ENCODE measurements around the gene FLNA. TPM values are rescaled to one million over a fixed set of nuclear protein-coding genes. Genes with fewer than 3 reads are reported as not detected.

Gene FLNA
- total RNA-seq, 2 donors from 2014 or later, result 5,928 to 11,236 TPM

- TF ChIP-seq CTCF (IDR thresholded peaks at IDR 0.05), result no peak
- no peak for ATAC-seq (ENCODE audit: insufficient number of reproducible peaks, low FRiP score, low read depth)
Measured at GRCh38 chrX:154312116-154312515, 62.3 kb downstream of the FLNA start.

GRCh38 chrX:154310616-154311536 is 63.6 kb downstream of the FLNA start:
- Histone ChIP-seq H3K4me1 (ENCODE audit: control insufficient read depth in 1 of 2, low read depth in 2 of 2) (no peaks in the 10 kb centered on the region), H3K36me3 (no peaks in the 10 kb centered on the region), H3K4me3 (no peak overlapping the region), H3K9me3 (no peaks in the 10 kb centered on the region), H3K27me3 (replicated peaks; ENCODE audit: insufficient read depth) (no peaks in the 10 kb centered on the region), H3K27ac (no peak overlapping the region)
- no peak for TF ChIP-seq CTCF (IDR thresholded peaks at IDR 0.05)
- DNase-seq (ENCODE audit: low spot score), result no peak
- ATAC-seq (ENCODE audit: insufficient number of reproducible peaks, low FRiP score, low read depth), result no peak

More at GRCh38 chrX:154312116-154312515, 62.3 kb downstream of the FLNA start:
- Histone ChIP-seq H3K27me3 (replicated peaks; ENCODE audit: insufficient read depth) (no peaks in the 10 kb centered on the region), H3K36me3 (no peaks in the 10 kb centered on the region), H3K4me3 (no peak overlapping the region), H3K9me3 (no peaks in the 10 kb centered on the region), H3K27ac (no peak overlapping the region), H3K4me1 (ENCODE audit: control insufficient read depth in 1 of 2, low read depth in 2 of 2) (no peaks in the 10 kb centered on the region)
- DNase-seq (ENCODE audit: low spot score), result no peak

- Histone ChIP-seq H3K4me3 (no peak overlapping the region), H3K27me3 (replicated peaks; ENCODE audit: insufficient read depth) (no peaks in the 10 kb centered on the region), H3K4me1 (ENCODE audit: control insufficient read depth in 1 of 2, low read depth in 2 of 2) (no peaks in the 10 kb centered on the region), H3K36me3 (no peaks in the 10 kb centered on the region), H3K27ac (no peak overlapping the region), H3K9me3 (no peaks in the 10 kb centered on the region)
- no peak for TF ChIP-seq CTCF (IDR thresholded peaks at IDR 0.05)
- ATAC-seq (ENCODE audit: insufficient number of reproducible peaks, low FRiP score, low read depth), result no peak
- no peak for DNase-seq (ENCODE audit: low spot score)
Measured at GRCh38 chrX:154309041-154309775, 65.2 kb downstream of the FLNA start.

- H3K36me3 ChIP-seq, result no peaks in the 10 kb centered on the region
- H3K27me3 ChIP-seq (replicated peaks; ENCODE audit: insufficient read depth), result no peaks in the 10 kb centered on the region
- DNase-seq (ENCODE audit: low spot score), result peak; percentile 7
- no peaks in the 10 kb centered on the region for H3K4me1 ChIP-seq (ENCODE audit: control insufficient read depth in 1 of 2, low read depth in 2 of 2)
- no peak for ATAC-seq (ENCODE audit: insufficient number of reproducible peaks, low FRiP score, low read depth)
- no peak overlapping the region for H3K4me3 ChIP-seq
- H3K9me3 ChIP-seq, result no peaks in the 10 kb centered on the region
- H3K27ac ChIP-seq, result no peak overlapping the region
- TF ChIP-seq CTCF (IDR thresholded peaks at IDR 0.05), result peak; percentile 67
Measured at GRCh38 chrX:154308108-154308946, 66.1 kb downstream of the FLNA start.
